GM21576 (cell line): ENCODE measurements around the gene ROS1.

ENCODE experiments used
- ATAC-seq: cut with Tn5 transposase; IDR thresholded peaks from one replicate; pipeline ENCODE4 v1.9.1; 2021; ENCODE audit warnings: mild to moderate bottlenecking, moderate library complexity; ENCODE audit not compliant: unreplicated experiment

The ROS1 gene

GRCh38 chr6:117441824-117442264 is 16.1 kb upstream of the ROS1 start:
- ATAC-seq: no peak

GRCh38 chr6:117440706-117441525 is 15.2 kb upstream of the ROS1 start:
- no peak for ATAC-seq

GRCh38 chr6:117432273-117432672 is 6.5 kb upstream of the ROS1 start:
- ATAC-seq: no peak

GRCh38 chr6:117423754-117424153 is 2.0 kb downstream of the ROS1 start:
- ATAC-seq: no peak

GRCh38 chr6:117418320-117418719 is 7.4 kb downstream of the ROS1 start:
- no peak for ATAC-seq

- ATAC-seq: no peak
Observed at GRCh38 chr6:117417851-117418250, 7.9 kb downstream of the ROS1 start.

- no peak for ATAC-seq
Observed at GRCh38 chr6:117414770-117415169, 11.0 kb downstream of the ROS1 start.

GRCh38 chr6:117411474-117411873 is 14.3 kb downstream of the ROS1 start:
- ATAC-seq: no peak

- no peak for ATAC-seq
Observed at GRCh38 chr6:117409863-117410262, 15.9 kb downstream of the ROS1 start.

GRCh38 chr6:117409420-117409819 is 16.3 kb downstream of the ROS1 start:
- no peak for ATAC-seq

GRCh38 chr6:117404548-117404947 is 21.2 kb downstream of the ROS1 start:
- no peak for ATAC-seq

- ATAC-seq: no peak
Observed at GRCh38 chr6:117401799-117402198, 23.9 kb downstream of the ROS1 start.

- ATAC-seq: no peak
Observed at GRCh38 chr6:117399924-117400323, 25.8 kb downstream of the ROS1 start.

- no peak for ATAC-seq
Observed at GRCh38 chr6:117399126-117399525, 26.6 kb downstream of the ROS1 start.

- ATAC-seq: no peak
Observed at GRCh38 chr6:117397536-117398227, 28.1 kb downstream of the ROS1 start.

GRCh38 chr6:117396228-117396627 is 29.5 kb downstream of the ROS1 start:
- no peak for ATAC-seq

- no peak for ATAC-seq
Observed at GRCh38 chr6:117395164-117395563, 30.6 kb downstream of the ROS1 start.

- no peak for ATAC-seq
Observed at GRCh38 chr6:117393045-117393444, 32.7 kb downstream of the ROS1 start.

- ATAC-seq: no peak
Observed at GRCh38 chr6:117391874-117392583, 33.7 kb downstream of the ROS1 start.

- no peak for ATAC-seq
Observed at GRCh38 chr6:117389227-117390057, 36.3 kb downstream of the ROS1 start.
